Osteoblast (primary cell): Measurements from ENCODE around the gene CNOT8. TPM values are rescaled to one million over a fixed set of nuclear protein-coding genes. Genes with fewer than 3 reads are reported as not detected.

ENCODE experiments used
- DNase-seq: peaks from one replicate; pipeline ENCODE4 v3.0.0; 2011; ENCODE audit warnings: low spot score, mixed read lengths; ENCODE audit not compliant: insufficient read length; ENCODE audit errors: missing footprints
- H2AFZ ChIP-seq: 2 replicates; pipeline ENCODE4 v1.6.0; 2011; ENCODE audit warnings: mild to moderate bottlenecking, low read length
- H3K27ac ChIP-seq: 2 replicates; pipeline ENCODE4 v1.5.1; 2011; ENCODE audit warnings: mild to moderate bottlenecking, low read depth, low read length, moderate library complexity
- H3K27me3 ChIP-seq: 2 replicates; pipeline ENCODE4 v1.6.0; 2012; ENCODE audit warnings: mild to moderate bottlenecking, control low read depth, inconsistent platforms, low read length, moderate library complexity; ENCODE audit not compliant: insufficient read depth
- H3K36me3 ChIP-seq: 2 replicates; pipeline ENCODE4 v1.5.1; 2011; ENCODE audit warnings: mild to moderate bottlenecking, low read length, control low read depth, moderate library complexity; ENCODE audit not compliant: insufficient read depth
- H3K4me1 ChIP-seq: 2 replicates; pipeline ENCODE4 v1.5.1; 2011; ENCODE audit warnings: mild to moderate bottlenecking, low read length, control low read depth, moderate library complexity; ENCODE audit not compliant: insufficient read depth
- H3K4me2 ChIP-seq: 2 replicates; pipeline ENCODE4 v1.6.0; 2011; ENCODE audit warnings: mild to moderate bottlenecking, low read length; ENCODE audit not compliant: insufficient read depth
- H3K4me3 ChIP-seq: fragments of 200-600 bp; sonication (generic); 3 replicates; pipeline ENCODE4 v1.5.1; 2012; ENCODE audit warnings: mild to moderate bottlenecking, low read length, inconsistent platforms; ENCODE audit not compliant: insufficient read depth
- H3K79me2 ChIP-seq: 2 replicates; pipeline ENCODE4 v1.6.0; 2012; ENCODE audit warnings: mild to moderate bottlenecking, low read length, control low read depth, inconsistent platforms; ENCODE audit not compliant: insufficient read depth
- H3K9me3 ChIP-seq: 2 replicates; pipeline ENCODE4 v1.5.1; 2011; ENCODE audit warnings: low read depth, low read length, control low read depth
- H4K20me1 ChIP-seq: 2 replicates; pipeline ENCODE4 v1.6.0; 2012; ENCODE audit warnings: mild to moderate bottlenecking, low read length, control low read depth; ENCODE audit not compliant: insufficient read depth
- total RNA-seq: library from RNA; depleted of rRNA; stranded (reverse); fragments of >200 nt; gene quantifications from 2 replicates; pipeline ENCODE4 v1.2.3, GENCODE V29; 2012
- TF ChIP-seq, protein P1 (sequence below): IDR thresholded peaks from 2 replicates; pipeline ENCODE4 v1.5.1; 2011; ENCODE audit warnings: mild to moderate bottlenecking, low read depth, low read length, moderate library complexity; ENCODE audit errors: extremely low read depth

CNOT8 gene
- total RNA-seq, 1 donor = 55.7 TPM

DNA sequence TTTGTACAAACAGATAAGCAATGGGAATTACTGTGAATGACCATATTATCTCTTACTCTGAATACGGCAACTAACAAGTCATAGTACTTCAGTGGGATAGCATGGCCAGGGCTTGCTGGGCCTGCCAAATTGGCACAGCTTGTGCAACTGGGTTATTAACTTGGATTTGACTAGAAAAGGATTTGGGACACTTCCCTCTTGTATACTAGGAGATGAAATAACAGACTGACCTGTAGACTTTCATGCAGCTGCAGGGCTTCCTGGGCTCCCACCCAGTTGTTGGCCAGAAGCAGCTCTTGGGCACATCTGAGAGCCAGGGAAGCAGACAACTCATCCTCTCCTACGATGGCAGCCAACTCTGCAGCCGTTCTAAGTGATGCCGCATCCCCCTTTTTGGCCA, 39.8 kb downstream of the CNOT8 start:
- H3K36me3 ChIP-seq = peaks cover 76% of the 10 kb centered on the region
- H3K9me3 ChIP-seq = no peaks in the 10 kb centered on the region
- no peaks in the 10 kb centered on the region for H4K20me1 ChIP-seq
- no peak overlapping the region for H3K4me3 ChIP-seq
- DNase-seq = no peak
- H3K27ac ChIP-seq = no peak overlapping the region
- H3K4me2 ChIP-seq = no peak overlapping the region
- H3K27me3 ChIP-seq = no peaks in the 10 kb centered on the region
- TF ChIP-seq, protein P1, sequence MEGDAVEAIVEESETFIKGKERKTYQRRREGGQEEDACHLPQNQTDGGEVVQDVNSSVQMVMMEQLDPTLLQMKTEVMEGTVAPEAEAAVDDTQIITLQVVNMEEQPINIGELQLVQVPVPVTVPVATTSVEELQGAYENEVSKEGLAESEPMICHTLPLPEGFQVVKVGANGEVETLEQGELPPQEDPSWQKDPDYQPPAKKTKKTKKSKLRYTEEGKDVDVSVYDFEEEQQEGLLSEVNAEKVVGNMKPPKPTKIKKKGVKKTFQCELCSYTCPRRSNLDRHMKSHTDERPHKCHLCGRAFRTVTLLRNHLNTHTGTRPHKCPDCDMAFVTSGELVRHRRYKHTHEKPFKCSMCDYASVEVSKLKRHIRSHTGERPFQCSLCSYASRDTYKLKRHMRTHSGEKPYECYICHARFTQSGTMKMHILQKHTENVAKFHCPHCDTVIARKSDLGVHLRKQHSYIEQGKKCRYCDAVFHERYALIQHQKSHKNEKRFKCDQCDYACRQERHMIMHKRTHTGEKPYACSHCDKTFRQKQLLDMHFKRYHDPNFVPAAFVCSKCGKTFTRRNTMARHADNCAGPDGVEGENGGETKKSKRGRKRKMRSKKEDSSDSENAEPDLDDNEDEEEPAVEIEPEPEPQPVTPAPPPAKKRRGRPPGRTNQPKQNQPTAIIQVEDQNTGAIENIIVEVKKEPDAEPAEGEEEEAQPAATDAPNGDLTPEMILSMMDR = no peak
- no peaks in the 10 kb centered on the region for H3K79me2 ChIP-seq
- no peaks in the 10 kb centered on the region for H3K4me1 ChIP-seq
- no peak overlapping the region for H2AFZ ChIP-seq

DNA sequence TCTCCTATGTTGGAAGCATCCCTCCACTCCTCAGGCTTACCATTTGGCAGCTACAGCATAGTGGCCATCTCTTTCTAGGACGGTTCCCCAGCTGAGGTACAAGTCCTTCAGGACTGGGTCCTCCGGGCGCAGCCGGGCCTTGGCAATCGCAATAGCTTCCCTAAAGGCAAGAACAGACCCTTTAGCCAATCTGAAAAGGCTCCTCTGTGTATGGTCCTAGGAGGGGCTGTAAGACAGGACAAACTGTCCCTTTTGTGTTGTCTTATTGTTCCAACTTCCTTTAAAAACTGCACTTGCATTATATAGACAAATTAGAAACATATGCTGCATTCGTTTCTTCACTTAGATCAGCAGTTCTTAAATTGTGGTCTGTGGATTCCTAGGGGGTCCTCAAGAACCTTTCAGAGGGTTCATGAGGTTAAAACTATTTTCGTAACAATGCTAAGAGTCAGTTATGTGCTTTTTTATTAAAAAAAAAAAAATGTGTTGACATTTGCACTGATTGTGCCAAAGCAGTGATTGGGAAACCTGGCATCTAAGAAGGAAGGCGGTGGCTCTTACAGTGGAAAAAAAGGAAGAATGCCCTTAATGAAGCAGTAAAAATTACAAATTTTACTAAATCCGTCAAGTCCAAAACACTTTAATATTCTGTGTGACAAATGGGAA, 40.9 kb downstream of the CNOT8 start:
- Histone ChIP-seq H3K4me2 (no peak overlapping the region), H3K79me2 (no peaks in the 10 kb centered on the region), H2AFZ (no peak overlapping the region), H3K9me3 (no peaks in the 10 kb centered on the region), H3K27ac (no peak overlapping the region), H3K27me3 (no peaks in the 10 kb centered on the region), H4K20me1 (no peaks in the 10 kb centered on the region), H3K4me1 (no peaks in the 10 kb centered on the region), H3K36me3 (peaks cover 81% of the 10 kb centered on the region), H3K4me3 (no peak overlapping the region)
- no peak for DNase-seq
- TF ChIP-seq, protein P1 = no peak

DNA sequence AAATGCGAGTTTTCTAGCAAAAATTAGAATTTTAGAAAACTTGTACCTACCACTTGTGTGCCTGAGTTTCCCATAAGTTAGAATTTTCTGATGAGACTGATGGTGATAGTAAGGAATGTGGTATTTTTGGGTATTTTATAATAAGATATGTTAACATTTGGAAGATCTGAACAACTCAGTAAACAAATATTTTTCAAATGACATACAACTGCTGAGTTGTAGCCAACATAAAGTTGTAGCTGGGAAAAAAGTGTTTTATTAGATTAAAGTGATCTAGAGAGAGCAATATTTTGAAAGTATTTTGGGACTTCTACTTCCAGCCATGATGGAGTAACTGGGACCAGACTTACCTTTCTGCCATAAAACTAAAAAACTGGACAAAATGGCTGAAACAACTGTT, 41.6 kb downstream of the CNOT8 start:
- DNase-seq = no peak
- Histone ChIP-seq H4K20me1 (no peaks in the 10 kb centered on the region), H3K36me3 (peaks cover 80% of the 10 kb centered on the region), H2AFZ (no peak overlapping the region), H3K79me2 (no peaks in the 10 kb centered on the region), H3K27ac (no peak overlapping the region), H3K4me1 (no peaks in the 10 kb centered on the region), H3K4me3 (no peak overlapping the region), H3K9me3 (no peaks in the 10 kb centered on the region), H3K4me2 (no peak overlapping the region), H3K27me3 (no peaks in the 10 kb centered on the region)
- TF ChIP-seq, protein P1 = no peak

DNA sequence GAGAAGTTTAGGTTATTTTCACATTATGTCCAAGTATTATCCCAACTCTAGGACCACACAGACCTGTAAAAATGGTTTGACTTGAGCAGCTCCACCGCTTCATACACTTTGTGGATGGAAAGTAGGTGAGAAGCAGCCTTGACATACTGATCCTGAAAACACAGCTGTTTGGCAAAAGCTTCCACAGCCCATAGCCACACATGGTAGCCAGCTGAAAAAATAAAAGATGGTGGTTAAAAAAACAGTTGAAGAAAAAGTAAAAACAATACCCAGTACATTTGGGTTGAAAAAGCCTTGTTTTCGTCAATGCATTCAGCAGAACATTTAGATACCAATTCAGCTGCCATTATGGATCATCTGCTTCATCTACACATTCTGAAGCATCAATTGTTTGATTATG, 42.8 kb downstream of the CNOT8 start:
- Histone ChIP-seq H3K4me2 (no peak overlapping the region), H3K36me3 (peaks cover 72% of the 10 kb centered on the region), H3K27ac (no peak overlapping the region), H4K20me1 (no peaks in the 10 kb centered on the region), H3K4me1 (no peaks in the 10 kb centered on the region), H3K27me3 (no peaks in the 10 kb centered on the region), H3K4me3 (no peak overlapping the region), H3K79me2 (no peaks in the 10 kb centered on the region), H3K9me3 (no peaks in the 10 kb centered on the region), H2AFZ (no peak overlapping the region)
- no peak for DNase-seq
- TF ChIP-seq, protein P1 = no peak
